ENCODE data around the gene PDE4D. TPM values are rescaled to one million over a fixed set of nuclear protein-coding genes. Genes with fewer than 3 reads are reported as not detected.

Gene PDE4D
- total RNA-seq, 2 experiments from 2014 or later = 164 to 175 TPM

- no peaks in the 10 kb centered on the region for H3K27me3 ChIP-seq (ENCODE audit: control insufficient read depth in 1 of 2, insufficient read depth in 2 of 2, low read length in 2 of 2)
- H3K36me3 Mint-ChIP-seq (ENCODE audit: low read depth) = no peaks in the 10 kb centered on the region
- H3K36me3 ChIP-seq (ENCODE audit: insufficient read depth, low read length) = no peaks in the 10 kb centered on the region
- no peaks in the 10 kb centered on the region for H3K4me1 Mint-ChIP-seq (ENCODE audit: low read depth)
- DNase-seq = no peak
- H3K4me3 ChIP-seq (ENCODE audit: low read length) = no peak overlapping the region
- ChIA-PET CTCF (interaction anchor here (0.6 kb wide), 1 partner anchor 1317 kb away, joined by 3 read pairs; no protein-coding TSS in a partner anchor), POLR2A (no interaction called here)
- intact Hi-C loops (cut with DNase I, micrococcal nuclease) = no loop called here
- no peak overlapping the region for H3K27ac Mint-ChIP-seq
- no peak for ATAC-seq (ENCODE audit: poor library complexity)
- no peak for TF ChIP-seq CTCF (IDR thresholded peaks at IDR 0.05)
- H3K27me3 Mint-ChIP-seq = peaks cover 22% of the 10 kb centered on the region
- H3K27ac ChIP-seq (ENCODE audit: low read depth in 1 of 2, low read length in 2 of 2) = no peak overlapping the region
- no peaks in the 10 kb centered on the region for H3K9me3 Mint-ChIP-seq
- H3K4me1 ChIP-seq (ENCODE audit: insufficient read depth, low read length) = no peaks in the 10 kb centered on the region
- H3K9me3 ChIP-seq (ENCODE audit: control insufficient read depth in 1 of 2, insufficient read depth in 1 of 2, low read length in 2 of 2) = no peaks in the 10 kb centered on the region
- H3K4me3 Mint-ChIP-seq = no peak overlapping the region
Measured at GRCh38 chr5:59583151-59583809, 310.2 kb downstream of the PDE4D start.

- H3K4me1 ChIP-seq (ENCODE audit: insufficient read depth, low read length) = no peaks in the 10 kb centered on the region
- Mint-ChIP-seq H3K27ac (no peak overlapping the region), H3K36me3 (ENCODE audit: low read depth) (no peaks in the 10 kb centered on the region), H3K4me3 (no peak overlapping the region), H3K27me3 (peaks cover 22% of the 10 kb centered on the region), H3K9me3 (no peaks in the 10 kb centered on the region), H3K4me1 (ENCODE audit: low read depth) (no peaks in the 10 kb centered on the region)
- no peak for DNase-seq
- no peak for ATAC-seq (ENCODE audit: poor library complexity)
- POLR2A ChIA-PET = no interaction called here
- no peak overlapping the region for H3K27ac ChIP-seq (ENCODE audit: low read depth in 1 of 2, low read length in 2 of 2)
- H3K36me3 ChIP-seq (ENCODE audit: insufficient read depth, low read length) = no peaks in the 10 kb centered on the region
- H3K27me3 ChIP-seq (ENCODE audit: control insufficient read depth in 1 of 2, insufficient read depth in 2 of 2, low read length in 2 of 2) = no peaks in the 10 kb centered on the region
- no peaks in the 10 kb centered on the region for H3K9me3 ChIP-seq (ENCODE audit: control insufficient read depth in 1 of 2, insufficient read depth in 1 of 2, low read length in 2 of 2)
- CTCF ChIA-PET = interaction anchor here (0.6 kb wide), 1 partner anchor 1317 kb away, joined by 3 read pairs; no protein-coding TSS in a partner anchor
- intact Hi-C loops (cut with DNase I, micrococcal nuclease) = no loop called here
- TF ChIP-seq CTCF (IDR thresholded peaks at IDR 0.05) = no peak
- no peak overlapping the region for H3K4me3 ChIP-seq (ENCODE audit: low read length)
Measured at GRCh38 chr5:59582746-59583145, 310.8 kb downstream of the PDE4D start.

GRCh38 chr5:59579824-59580167 lies 313.7 kb downstream of the PDE4D start:
- intact Hi-C loops (cut with DNase I, micrococcal nuclease) = no loop called here
- H3K27me3 Mint-ChIP-seq = peaks cover 8% of the 10 kb centered on the region

More at GRCh38 chr5:59579824-59580167, 313.7 kb downstream of the PDE4D start:
- H3K36me3 ChIP-seq (ENCODE audit: insufficient read depth, low read length) = no peaks in the 10 kb centered on the region
- H3K4me3 ChIP-seq (ENCODE audit: low read length) = no peak overlapping the region
- CTCF ChIA-PET = no interaction called here
- Mint-ChIP-seq H3K4me1 (ENCODE audit: low read depth) (no peaks in the 10 kb centered on the region), H3K4me3 (no peak overlapping the region), H3K36me3 (ENCODE audit: low read depth) (no peaks in the 10 kb centered on the region), H3K27ac (no peak overlapping the region), H3K9me3 (no peaks in the 10 kb centered on the region)
- POLR2A ChIA-PET = no interaction called here
- ATAC-seq (ENCODE audit: poor library complexity) = no peak
- H3K9me3 ChIP-seq (ENCODE audit: control insufficient read depth in 1 of 2, insufficient read depth in 1 of 2, low read length in 2 of 2) = no peaks in the 10 kb centered on the region
- no peak overlapping the region for H3K27ac ChIP-seq (ENCODE audit: low read depth in 1 of 2, low read length in 2 of 2)
- no peaks in the 10 kb centered on the region for H3K27me3 ChIP-seq (ENCODE audit: control insufficient read depth in 1 of 2, insufficient read depth in 2 of 2, low read length in 2 of 2)
- no peak for DNase-seq
- no peak for TF ChIP-seq CTCF (IDR thresholded peaks at IDR 0.05)
- no peaks in the 10 kb centered on the region for H3K4me1 ChIP-seq (ENCODE audit: insufficient read depth, low read length)
